ENCODE results near the gene KRTAP10-5. TPM values are rescaled to one million over a fixed set of nuclear protein-coding genes. Genes with fewer than 3 reads are reported as not detected.

Gene KRTAP10-5
- polyA plus RNA-seq, 1 donor (not counting 4 experiments of a cell fraction or from before 2014, with no cell fraction given): not detected

GRCh38 chr21:44542716-44543115, 37.7 kb downstream of the KRTAP10-5 start:
- no peak for FAIRE-seq
- dilution Hi-C loops (cut with MboI; ENCODE audit: extremely low pct_ligation_motif_present, low sequenced_read_pairs): no loop called here
- no peak for TF ChIP-seq EZH2 (IDR thresholded peaks at IDR 0.05; ENCODE audit: low read length)
- no peak for TF ChIP-seq CTCF (optimal IDR thresholded peaks at IDR 0.05 in 1 of 3, IDR thresholded peaks at IDR 0.05 in 1 of 3, conservative IDR thresholded peaks at IDR 0.05 in 1 of 3; ENCODE audit: extremely low read depth in 1 of 3, insufficient read depth in 2 of 3, low read length in 3 of 3)

GRCh38 chr21:44540741-44541288, 39.6 kb downstream of the KRTAP10-5 start:
- no peak overlapping the region for H3K4me2 ChIP-seq (ENCODE audit: control insufficient read depth, extremely low read depth, insufficient read depth, low read depth, low read length)
- FAIRE-seq: no peak
- H3K4me3 ChIP-seq (ENCODE audit: control insufficient read depth in 2 of 3, extremely low read depth in 1 of 3, insufficient read depth in 2 of 3, low read depth in 1 of 3, low read length in 3 of 3): no peak overlapping the region
- H3K9me1 ChIP-seq (ENCODE audit: control insufficient read depth, extremely low read depth, insufficient read depth, low read length): no peaks in the 10 kb centered on the region
- TF ChIP-seq EZH2 (IDR thresholded peaks at IDR 0.05; ENCODE audit: low read length) (no peak), CTCF (optimal IDR thresholded peaks at IDR 0.05 in 1 of 3, IDR thresholded peaks at IDR 0.05 in 1 of 3, conservative IDR thresholded peaks at IDR 0.05 in 1 of 3; ENCODE audit: extremely low read depth in 1 of 3, insufficient read depth in 2 of 3, low read length in 3 of 3) (no peak)
- dilution Hi-C loops (cut with MboI; ENCODE audit: extremely low pct_ligation_motif_present, low sequenced_read_pairs): no loop called here
- H4K20me1 ChIP-seq (ENCODE audit: control insufficient read depth, extremely low read depth, insufficient read depth, low read length): no peaks in the 10 kb centered on the region
- H3K9me3 ChIP-seq (ENCODE audit: control insufficient read depth, low read depth, low read length): no peaks in the 10 kb centered on the region
- H3K27ac ChIP-seq (ENCODE audit: control insufficient read depth, insufficient read depth, low read length): no peak overlapping the region
- no peak overlapping the region for H2AFZ ChIP-seq (ENCODE audit: control insufficient read depth, low read length)
- no peaks in the 10 kb centered on the region for H3K79me2 ChIP-seq (ENCODE audit: control insufficient read depth, insufficient read depth, low read length)
- H3K4me1 ChIP-seq (ENCODE audit: control insufficient read depth, extremely low read depth, insufficient read depth, low read length): no peaks in the 10 kb centered on the region
- H3K36me3 ChIP-seq (ENCODE audit: control insufficient read depth in 2 of 2, extremely low read depth in 1 of 2, insufficient read depth in 2 of 2, low read length in 2 of 2): no peaks in the 10 kb centered on the region
- no peak for DNase-seq (ENCODE audit: low read depth, low spot score)
- no peaks in the 10 kb centered on the region for H3K27me3 ChIP-seq (ENCODE audit: control insufficient read depth, extremely low read depth, insufficient read depth, low read length)
- H3K9ac ChIP-seq (ENCODE audit: control insufficient read depth, extremely low read depth, insufficient read depth, low read length): no peak overlapping the region

More at GRCh38 chr21:44542716-44543115, 37.7 kb downstream of the KRTAP10-5 start:
- Histone ChIP-seq H3K9ac (ENCODE audit: control insufficient read depth, extremely low read depth, insufficient read depth, low read length) (no peak overlapping the region), H3K36me3 (ENCODE audit: control insufficient read depth in 2 of 2, extremely low read depth in 1 of 2, insufficient read depth in 2 of 2, low read length in 2 of 2) (no peaks in the 10 kb centered on the region), H3K27me3 (ENCODE audit: control insufficient read depth, extremely low read depth, insufficient read depth, low read length) (no peaks in the 10 kb centered on the region), H3K79me2 (ENCODE audit: control insufficient read depth, insufficient read depth, low read length) (no peaks in the 10 kb centered on the region), H3K9me3 (ENCODE audit: control insufficient read depth, low read depth, low read length) (no peaks in the 10 kb centered on the region), H4K20me1 (ENCODE audit: control insufficient read depth, extremely low read depth, insufficient read depth, low read length) (no peaks in the 10 kb centered on the region), H3K4me2 (ENCODE audit: control insufficient read depth, extremely low read depth, insufficient read depth, low read depth, low read length) (no peak overlapping the region), H3K4me1 (ENCODE audit: control insufficient read depth, extremely low read depth, insufficient read depth, low read length) (no peaks in the 10 kb centered on the region), H3K9me1 (ENCODE audit: control insufficient read depth, extremely low read depth, insufficient read depth, low read length) (no peaks in the 10 kb centered on the region), H3K27ac (ENCODE audit: control insufficient read depth, insufficient read depth, low read length) (no peak overlapping the region), H2AFZ (ENCODE audit: control insufficient read depth, low read length) (no peak overlapping the region), H3K4me3 (ENCODE audit: control insufficient read depth in 2 of 3, extremely low read depth in 1 of 3, insufficient read depth in 2 of 3, low read depth in 1 of 3, low read length in 3 of 3) (no peak overlapping the region)
- no peak for DNase-seq (ENCODE audit: low read depth, low spot score)
